GM12872 (cell line): ENCODE data around the gene DGKB.

Source experiments
- CTCF ChIP-seq: IDR thresholded peaks from 3 replicates; pipeline ENCODE4 v1.5.1; 2011; ENCODE audit warnings: low read depth, mild to moderate bottlenecking, low read length, moderate library complexity; ENCODE audit not compliant: insufficient read depth

Gene DGKB

GRCh38 chr7:14446219-14446618 lies 456.3 kb downstream of the DGKB start:
- no peak for TF ChIP-seq CTCF

GRCh38 chr7:14438366-14438765 lies 464.2 kb downstream of the DGKB start:
- no peak for TF ChIP-seq CTCF

DNA sequence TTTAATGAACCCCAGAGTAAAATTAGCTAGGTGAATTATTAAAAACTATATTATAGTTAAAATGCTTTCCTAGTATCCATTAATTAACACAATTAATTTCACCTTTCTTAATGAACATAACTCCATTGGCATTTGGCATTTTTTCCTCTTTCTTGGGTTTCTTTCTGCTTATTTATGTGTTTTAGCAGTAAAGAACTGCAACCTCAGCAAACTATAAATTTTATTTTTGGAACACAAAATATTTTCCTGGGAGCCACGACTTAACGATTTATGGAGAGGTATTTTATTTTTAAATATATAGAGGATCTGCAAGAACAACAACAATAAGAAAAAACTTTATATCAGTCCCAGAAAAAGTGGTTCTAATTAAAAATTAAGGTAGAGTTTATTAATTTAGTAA lies 465.7 kb downstream of the DGKB start:
- TF ChIP-seq CTCF: no peak

GRCh38 chr7:14432924-14433323 lies 469.6 kb downstream of the DGKB start:
- no peak for TF ChIP-seq CTCF

GRCh38 chr7:14430926-14431325 lies 471.6 kb downstream of the DGKB start:
- TF ChIP-seq CTCF: no peak

- TF ChIP-seq CTCF: no peak
These were observed 477.0 kb downstream of the DGKB start for GRCh38 chr7:14425559-14425958.

DNA sequence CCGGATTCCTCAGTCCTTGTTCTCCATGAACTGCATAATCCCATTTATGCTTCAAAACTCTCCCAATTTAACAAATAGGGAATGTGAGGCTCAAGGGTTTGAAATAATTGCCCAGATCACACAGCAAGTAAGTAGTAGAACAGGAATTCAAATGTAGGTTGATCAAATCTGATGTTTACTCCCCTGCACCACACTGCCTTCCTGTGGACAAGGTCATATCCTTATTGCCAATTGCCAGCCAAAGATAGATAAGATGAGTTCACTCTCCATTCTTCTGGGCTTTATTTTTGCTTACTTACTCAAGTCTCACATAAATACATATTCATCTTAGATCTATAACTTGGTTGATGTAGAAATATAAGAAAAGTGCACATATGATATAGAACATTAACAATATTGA lies 477.9 kb downstream of the DGKB start:
- no peak for TF ChIP-seq CTCF

DNA sequence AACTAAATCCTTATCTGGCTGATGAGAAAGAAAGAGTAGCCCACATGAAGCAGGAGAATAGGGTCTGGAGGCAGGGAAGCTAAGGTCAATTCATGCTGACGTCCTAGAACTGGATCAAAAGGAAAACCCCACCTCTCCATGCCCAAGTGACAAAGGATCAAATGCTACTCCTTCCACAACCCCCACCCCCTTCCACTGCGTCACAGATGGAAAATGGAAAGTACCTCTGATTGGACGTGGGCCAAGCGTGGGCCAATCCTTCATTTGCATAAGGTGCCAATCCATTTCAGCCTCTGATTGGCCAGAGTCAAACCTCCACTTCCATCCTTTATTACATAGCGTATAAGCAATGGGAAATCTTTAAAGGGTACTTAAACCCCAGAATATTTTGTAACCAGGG lies 481.8 kb downstream of the DGKB start:
- no peak for TF ChIP-seq CTCF
